HepG2 (cell line): ENCODE data around the gene RRBP1. TPM values are rescaled to one million over a fixed set of nuclear protein-coding genes. Genes with fewer than 3 reads are reported as not detected.
A peak's percentile ranks its signal among the peaks of the same experiment; 100 is the strongest.

Source experiments
- DMTF1 ChIP-seq: sonication (generic); formaldehyde crosslinking; IDR thresholded peaks from 2 replicates; pipeline ENCODE4 v1.4.0; 2020; ENCODE audit warnings: mild to moderate bottlenecking, missing genetic modification reagents
- HMGXB3 ChIP-seq: sonication (generic); formaldehyde crosslinking; IDR thresholded peaks from 2 replicates; pipeline ENCODE4 v1.4.0; 2020; ENCODE audit warnings: missing genetic modification reagents, borderline replicate concordance
- HNRNPK ChIP-seq: fragments of 200-400 bp; formaldehyde crosslinking; IDR thresholded peaks from 2 replicates; pipeline ENCODE4 v1.6.1; 2018; ENCODE audit warnings: low read length, low read depth, moderate library complexity, mild to moderate bottlenecking; ENCODE audit not compliant: poor library complexity, severe bottlenecking
- HOXA5 ChIP-seq: sonication (generic); formaldehyde crosslinking; IDR thresholded peaks from 2 replicates; pipeline ENCODE4 v1.4.0; 2020; ENCODE audit warnings: missing genetic modification reagents
- HOXA7 ChIP-seq: sonication (generic); formaldehyde crosslinking; IDR thresholded peaks from 2 replicates; pipeline ENCODE4 v1.8.1; 2022; ENCODE audit warnings: mild to moderate bottlenecking, missing genetic modification reagents, moderate library complexity
- KDM5A ChIP-seq: fragments of 200-600 bp; sonication (generic); IDR thresholded peaks from 2 replicates; pipeline ENCODE4 v1.7.0; 2018; ENCODE audit warnings: antibody characterized with exemption, mild to moderate bottlenecking, low read length, borderline replicate concordance
- NFIB ChIP-seq: sonication (generic); formaldehyde crosslinking; IDR thresholded peaks from 2 replicates; pipeline ENCODE4 v1.9.0; 2021; ENCODE audit warnings: missing genetic modification reagents, mild to moderate bottlenecking, borderline replicate concordance
- NONO ChIP-seq, 2 experiments: fragments of 450-650 bp in 1 of 2; sonication (generic) in 1 of 2; formaldehyde crosslinking in 1 of 2; IDR thresholded peaks in 1 of 2; conservative IDR thresholded peaks in 1 of 2; 2 replicates each; pipeline versions ENCODE4 v1.6.1 to v1.8.0; 2017 to 2022; ENCODE audit warnings: mild to moderate bottlenecking in 1 of 2, missing genetic modification reagents in 1 of 2, moderate library complexity in 1 of 2
- UBTF ChIP-seq: sonication (generic); formaldehyde crosslinking; IDR thresholded peaks from 2 replicates; pipeline ENCODE4 v1.4.0; 2020; ENCODE audit warnings: mild to moderate bottlenecking, missing genetic modification reagents
- ZBTB33 ChIP-seq: sonication (generic); formaldehyde crosslinking; IDR thresholded peaks from 2 replicates; pipeline ENCODE4 v1.4.0; 2020; ENCODE audit warnings: missing genetic modification reagents
- ZFP91 ChIP-seq: sonication (generic); formaldehyde crosslinking; IDR thresholded peaks from 2 replicates; pipeline ENCODE4 v1.9.0; 2022; ENCODE audit warnings: missing genetic modification reagents, mild to moderate bottlenecking, borderline replicate concordance
- ZNF788 ChIP-seq: sonication (generic); formaldehyde crosslinking; IDR thresholded peaks from 2 replicates; pipeline ENCODE4 v1.5.0; 2020; ENCODE audit warnings: mild to moderate bottlenecking, missing genetic modification reagents, borderline replicate concordance
- polyA plus RNA-seq, 8 experiments: library from polyadenylated mRNA; depleted of rRNA in 3 of 8; stranded (reverse) in 7 of 8; unstranded in 1 of 8; fragments of >200 nt; fragmentation: Illumina TruSeq in 4 of 8; extraction: Trizol in 4 of 8; gene quantifications; 2 replicates each; pipeline versions ENCODE4 v1.2.1 to v1.2.3, GENCODE V29; 2011 to 2016; ENCODE audit warnings: low read depth in 4 of 8, missing spikeins in 1 of 8, mixed read lengths in 1 of 8; ENCODE audit not compliant: insufficient read depth in 1 of 8
- total RNA-seq, 5 experiments: library from RNA; depleted of rRNA; stranded (reverse); fragments of >200 nt; fragmentation: Illumina TruSeq; extraction: Trizol; gene quantifications; 2 replicates each; pipeline ENCODE4 v1.2.3, GENCODE V29; 2016; ENCODE audit warnings: low read depth in 1 of 5

Gene RRBP1
- total and polyA plus RNA-seq, 2 of the 13 experiments (the other 11 are each of a cell fraction or from before 2014, with no cell fraction given): 150 to 222 TPM

GRCh38 chr20:17569616-17570346 is 112.3 kb downstream of the RRBP1 start, which contains the start of gene DSTN (continued):
- TF ChIP-seq DMTF1 (CRISPR knock-in tag) (no peak), HOXA5 (CRISPR knock-in tag) (no peak), NONO (IDR thresholded peaks at IDR 0.05) (no peak), NONO (CRISPR knock-in tag; conservative IDR thresholded peaks at IDR 0.05) (peak; percentile 63), ZFP91 (peak; percentile 96), ZBTB33 (CRISPR knock-in tag) (no peak), HNRNPK (peak; percentile 100), HOXA7 (CRISPR knock-in tag) (no peak), UBTF (CRISPR knock-in tag) (peak; percentile 98; the same call in 1 of the 2 replicates), KDM5A (no peak; the same call in 1 of the 2 replicates), NFIB (CRISPR knock-in tag) (no peak), HMGXB3 (CRISPR knock-in tag) (no peak; the same call in 1 of the 2 replicates), ZNF788 (CRISPR knock-in tag) (peak; percentile 53; the same call in 1 of the 2 replicates)
